ENCODE results near the gene MAN1B1.

DNA sequence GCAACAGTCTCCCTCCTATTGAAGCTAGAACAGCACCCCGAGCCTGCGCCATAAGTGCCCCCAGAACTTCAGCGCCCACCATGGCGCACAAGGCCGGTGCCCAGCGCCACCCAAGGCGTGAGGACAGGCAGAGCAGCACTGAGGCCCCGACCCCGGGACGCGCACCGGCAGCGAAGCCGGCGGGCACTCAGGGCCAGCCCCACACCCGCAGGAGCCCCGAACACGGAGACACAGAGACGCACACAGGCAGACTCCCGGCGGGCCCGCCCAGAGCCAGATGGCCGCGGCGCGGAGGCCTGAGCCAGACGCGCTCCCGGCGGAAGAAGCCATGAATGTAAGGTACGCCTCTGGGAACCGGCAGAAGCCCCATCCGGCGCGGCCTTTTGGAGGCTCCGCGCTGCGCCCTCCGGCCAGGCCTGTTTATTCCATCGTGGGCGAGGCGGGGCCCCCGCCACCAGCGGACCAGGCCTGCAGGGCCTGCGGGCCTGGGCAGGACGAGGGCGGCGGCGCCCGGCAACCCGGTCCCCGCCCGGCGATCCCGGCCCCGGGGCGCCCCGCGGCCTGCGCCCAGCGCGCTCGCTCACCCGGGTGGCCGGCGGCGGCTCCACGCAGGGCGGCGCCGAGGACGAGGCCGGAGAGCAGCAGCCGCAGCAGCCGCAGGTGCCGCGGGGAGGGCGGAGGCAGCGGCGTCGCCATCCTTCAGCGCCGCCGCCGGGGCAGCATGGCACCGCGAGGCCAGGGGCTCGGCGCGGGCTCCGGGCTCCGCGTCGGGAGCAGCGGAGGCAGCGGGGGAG is 41.3 kb upstream of the MAN1B1 start:
- TF ChIP-seq CHD2 (IDR thresholded peaks at IDR 0.05; ENCODE audit: low read length, partially characterized antibody) (no peak), EP300 (IDR thresholded peaks at IDR 0.05) (no peak), NPAS2 (CRISPR knock-in tag; IDR thresholded peaks at IDR 0.05; ENCODE audit: borderline replicate concordance) (no peak), CHD4 (IDR thresholded peaks at IDR 0.05; ENCODE audit: borderline replicate concordance) (no peak)
